Hepatic stellate cell (primary cell): ENCODE results near the gene NECAP2.
"Not testable (repeated sequence)": the region's sequence is repeated elsewhere in the genome, so short reads cannot be mapped to it uniquely, and the experiment has no call there.

Source experiments
- DNase-seq: peaks from one replicate; pipeline ENCODE4 v3.0.0; 2011; ENCODE audit warnings: low spot score

The NECAP2 gene

DNA sequence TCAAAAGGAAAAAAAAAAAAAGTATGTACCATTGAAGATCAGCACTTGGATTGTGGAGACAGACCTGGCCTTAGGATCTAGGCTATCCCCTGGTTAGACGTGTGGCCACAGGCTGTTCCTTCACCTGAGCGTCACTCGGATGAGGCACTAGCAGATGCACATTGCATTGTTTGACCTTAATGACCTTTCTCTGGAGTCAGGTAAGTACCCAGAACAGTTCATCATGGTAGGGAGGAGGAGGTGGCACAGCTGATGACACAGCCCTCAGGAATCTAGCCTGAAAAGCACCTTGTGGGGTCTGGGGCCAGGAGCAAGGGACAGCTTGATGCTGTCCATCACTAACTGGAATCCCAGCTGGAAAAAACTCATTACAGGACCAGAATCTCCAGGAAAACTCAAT, 21.2 kb downstream of the NECAP2 start:
- no peak for DNase-seq

DNA sequence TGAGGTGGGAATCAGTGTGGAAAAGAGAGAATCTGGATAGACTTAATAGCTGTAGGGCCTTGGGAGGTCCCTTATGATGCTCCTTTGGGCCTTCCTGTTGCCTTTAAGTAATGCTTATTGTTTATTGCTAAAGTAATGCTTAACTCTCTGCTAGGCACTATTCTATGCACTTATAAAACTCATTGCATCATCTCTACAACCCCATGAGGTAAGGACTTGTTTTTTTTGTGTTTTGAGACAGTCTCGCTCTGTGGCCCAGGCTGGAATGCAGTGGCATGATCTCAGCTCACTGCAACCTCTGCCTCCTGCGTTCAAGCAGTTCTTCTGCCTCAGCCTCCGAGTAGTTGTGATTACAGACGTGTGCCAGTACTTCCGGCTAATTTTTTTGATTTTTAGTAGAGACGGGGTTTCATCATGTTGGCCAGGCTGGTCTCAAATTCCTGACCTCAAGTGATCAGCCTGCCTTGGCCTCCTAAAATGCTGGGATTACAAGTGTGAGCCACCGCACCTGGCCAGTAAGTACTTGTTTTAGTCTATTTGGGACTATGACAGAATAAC, 22.3 kb downstream of the NECAP2 start:
- DNase-seq: no peak

DNA sequence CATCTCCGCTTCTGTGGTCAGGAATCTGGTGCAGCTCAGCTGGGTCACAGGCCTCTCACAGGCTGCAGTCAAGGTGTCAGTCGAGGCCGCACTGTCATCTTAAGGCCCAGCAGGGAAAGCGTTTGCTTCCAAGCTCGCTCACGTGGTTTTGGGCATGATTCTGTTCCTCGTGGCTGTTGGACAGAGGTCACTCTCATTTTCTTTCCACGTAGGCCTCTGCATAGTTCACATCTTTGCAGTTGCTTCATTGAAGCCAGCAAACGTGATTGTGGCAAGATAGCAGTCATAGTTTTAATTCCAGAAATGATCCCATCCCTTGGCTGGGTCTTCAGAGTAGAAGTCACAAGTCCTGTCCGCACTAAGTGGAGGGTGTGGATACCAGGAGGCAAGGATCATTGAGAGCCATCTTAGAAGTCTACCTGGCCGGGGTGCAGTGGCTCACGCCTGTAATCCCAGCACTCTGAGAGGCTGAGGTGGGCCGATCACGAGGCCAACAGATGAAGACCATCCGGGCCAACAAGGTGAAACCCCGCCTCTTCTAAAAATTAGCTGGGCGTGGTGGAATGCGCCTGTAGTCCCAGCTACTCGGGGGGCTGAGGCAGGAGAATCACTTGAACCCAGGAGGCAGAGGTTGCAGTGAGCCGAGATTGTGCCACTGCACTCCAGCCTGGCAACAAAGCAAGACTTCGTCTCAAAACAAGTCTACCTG, 24.5 kb downstream of the NECAP2 start:
- no peak for DNase-seq

DNA sequence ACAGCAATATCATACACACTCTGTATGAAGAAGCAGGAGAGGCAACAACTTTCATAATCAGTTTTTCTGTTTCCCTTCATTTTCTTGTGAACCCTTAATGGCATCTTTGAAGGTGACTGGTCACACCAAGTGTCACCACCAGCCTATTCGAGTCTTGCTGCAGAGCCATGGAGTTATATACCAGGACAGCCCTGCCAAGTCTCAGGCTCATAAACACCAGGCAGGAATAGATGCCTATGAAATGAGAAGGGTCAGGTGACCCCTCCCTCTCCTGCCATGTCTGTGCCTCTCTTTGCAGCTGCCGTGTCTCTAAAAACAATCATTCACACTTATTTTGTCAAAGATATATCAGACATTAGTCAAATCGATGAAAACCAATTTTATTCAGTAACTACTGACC, 28.0 kb downstream of the NECAP2 start:
- no peak for DNase-seq

DNA sequence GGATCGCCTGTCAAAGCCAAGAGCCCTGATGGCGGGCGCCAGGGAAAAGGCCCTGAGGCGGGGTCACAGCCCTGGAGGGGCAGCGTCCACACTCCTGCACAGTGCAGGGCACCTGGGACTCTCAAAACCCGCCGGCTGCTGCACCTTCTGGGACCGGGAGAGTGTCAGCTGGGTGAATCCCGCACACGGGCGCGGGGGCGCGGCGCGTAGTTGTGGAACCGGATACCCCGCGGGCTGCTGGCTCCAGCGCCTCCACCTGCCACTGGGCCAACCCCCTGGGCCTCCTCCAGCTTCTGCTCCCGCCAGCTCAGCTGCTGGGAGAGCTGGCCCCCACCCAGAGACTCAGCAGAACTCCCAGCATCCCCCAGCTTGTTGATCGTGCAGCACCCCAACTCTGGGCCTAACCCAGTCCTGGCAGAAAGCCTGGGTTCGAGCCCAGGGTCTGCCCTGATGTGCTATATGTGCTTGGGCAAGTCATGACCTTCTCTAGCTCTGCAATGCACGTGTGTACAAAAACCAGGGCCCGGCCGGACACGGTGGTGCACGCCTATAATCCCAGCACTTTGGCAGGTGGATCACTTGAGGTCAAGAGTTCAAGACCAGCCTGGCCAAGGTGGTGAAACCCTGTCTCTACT, 33.8 kb downstream of the NECAP2 start:
- no peak for DNase-seq

DNA sequence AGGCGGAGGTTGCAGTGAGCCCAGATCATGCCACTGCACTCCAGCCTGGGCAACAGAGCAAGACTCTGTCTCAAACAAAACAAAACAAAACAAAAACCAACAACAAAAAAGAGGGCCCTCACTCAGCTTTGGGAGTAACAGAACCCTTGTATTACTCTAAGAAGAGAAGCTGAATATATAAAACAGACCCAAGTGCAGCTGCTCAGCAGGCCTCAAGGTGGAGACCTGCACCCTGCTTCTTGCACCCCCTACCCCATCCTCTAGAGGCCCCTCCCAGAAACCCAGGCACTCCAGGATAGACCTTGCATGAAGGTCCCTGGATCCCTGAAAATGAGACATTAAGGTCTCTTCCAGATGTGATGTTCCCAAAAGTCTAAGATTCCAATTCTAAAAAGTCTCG, 34.4 kb downstream of the NECAP2 start:
- DNase-seq: not testable (repeated sequence)

DNA sequence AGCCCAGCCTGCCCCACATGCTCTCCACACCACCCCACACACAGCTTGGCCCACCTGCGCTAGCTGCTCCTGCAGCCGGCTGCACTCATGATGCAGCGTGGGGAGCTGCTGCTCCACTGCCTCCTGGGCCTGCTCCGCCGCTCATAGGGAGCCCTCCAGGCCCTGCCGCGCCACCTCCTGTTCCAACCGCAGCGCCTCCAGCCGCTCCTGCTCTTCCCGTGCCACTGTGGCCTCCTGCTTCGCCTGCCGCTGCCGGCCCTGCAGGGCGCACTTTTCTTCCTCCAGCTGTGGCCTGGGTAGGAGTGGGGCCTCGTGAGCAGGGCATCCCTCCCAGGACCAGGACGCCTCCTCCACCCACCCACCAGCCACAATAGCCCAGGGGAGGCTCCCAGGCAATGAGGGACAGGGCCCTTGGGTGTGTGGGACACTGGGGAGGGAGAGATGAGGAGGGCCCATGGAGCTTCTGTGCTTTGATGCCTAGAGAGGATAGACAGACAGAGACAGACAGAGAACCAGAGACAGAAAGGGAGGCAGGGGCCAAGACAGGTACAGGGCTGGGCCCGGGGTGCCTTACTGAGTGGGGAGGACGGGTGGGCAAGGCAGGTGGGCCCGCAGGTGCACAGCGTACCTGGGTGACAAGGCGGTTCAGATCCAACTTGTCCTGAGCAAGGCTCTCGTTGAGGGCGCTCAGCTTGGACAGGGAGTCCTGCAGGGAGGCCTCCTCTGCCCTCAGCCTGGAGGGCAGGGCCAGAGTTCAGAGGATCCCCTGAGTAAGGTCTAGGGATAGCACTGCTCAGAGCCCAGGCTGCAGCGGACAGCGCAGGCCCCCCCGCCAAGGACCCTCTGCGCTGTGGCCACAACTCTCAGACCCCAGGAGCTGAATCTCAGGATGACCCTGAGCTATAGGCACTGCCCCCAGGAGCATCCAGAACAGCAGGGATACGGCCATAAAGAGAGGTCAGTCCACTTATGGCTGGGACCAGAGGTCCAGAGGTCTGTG, 35.5 kb downstream of the NECAP2 start:
- not testable (repeated sequence) for DNase-seq

DNA sequence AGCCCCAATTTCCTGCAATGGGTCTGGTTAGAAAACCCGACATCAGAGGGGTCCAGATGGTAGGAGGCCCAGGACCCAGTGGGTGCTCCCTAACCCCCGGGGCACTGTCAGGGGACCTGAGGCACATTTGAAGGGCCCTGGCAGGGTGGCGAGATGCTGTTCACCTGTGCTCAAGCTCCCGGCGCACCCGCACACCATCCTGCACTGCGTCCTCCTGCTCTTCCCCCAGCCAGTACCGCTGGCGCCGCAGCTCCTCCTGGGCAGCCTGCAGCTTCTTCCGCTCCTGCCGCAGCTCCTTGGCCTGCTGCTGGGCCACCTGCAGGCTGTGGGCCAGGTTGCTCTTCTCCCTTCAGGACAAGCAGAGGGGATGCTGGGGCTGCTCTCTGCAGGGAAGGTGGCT, 37.6 kb downstream of the NECAP2 start:
- DNase-seq: no peak

DNA sequence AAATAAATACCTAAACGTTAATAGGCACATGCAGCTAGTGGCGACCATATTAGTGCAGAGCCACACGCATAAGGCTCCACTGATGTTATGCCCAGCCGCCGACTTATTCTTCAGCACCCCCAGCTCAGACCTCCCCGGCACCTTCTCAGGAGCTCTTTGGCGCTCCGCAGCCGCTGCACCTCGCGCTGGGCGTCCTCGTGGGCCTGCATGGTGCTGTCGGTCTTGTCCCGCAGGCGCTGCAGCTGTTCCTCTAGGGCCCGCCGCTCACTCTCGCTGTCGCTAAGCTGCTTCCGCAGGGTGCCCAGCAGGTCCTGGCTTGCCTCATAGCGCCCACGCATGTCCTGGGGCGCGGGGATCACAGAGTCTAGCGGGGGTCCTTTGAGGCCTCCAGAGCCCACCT, 42.6 kb downstream of the NECAP2 start:
- DNase-seq: not testable (repeated sequence)

DNA sequence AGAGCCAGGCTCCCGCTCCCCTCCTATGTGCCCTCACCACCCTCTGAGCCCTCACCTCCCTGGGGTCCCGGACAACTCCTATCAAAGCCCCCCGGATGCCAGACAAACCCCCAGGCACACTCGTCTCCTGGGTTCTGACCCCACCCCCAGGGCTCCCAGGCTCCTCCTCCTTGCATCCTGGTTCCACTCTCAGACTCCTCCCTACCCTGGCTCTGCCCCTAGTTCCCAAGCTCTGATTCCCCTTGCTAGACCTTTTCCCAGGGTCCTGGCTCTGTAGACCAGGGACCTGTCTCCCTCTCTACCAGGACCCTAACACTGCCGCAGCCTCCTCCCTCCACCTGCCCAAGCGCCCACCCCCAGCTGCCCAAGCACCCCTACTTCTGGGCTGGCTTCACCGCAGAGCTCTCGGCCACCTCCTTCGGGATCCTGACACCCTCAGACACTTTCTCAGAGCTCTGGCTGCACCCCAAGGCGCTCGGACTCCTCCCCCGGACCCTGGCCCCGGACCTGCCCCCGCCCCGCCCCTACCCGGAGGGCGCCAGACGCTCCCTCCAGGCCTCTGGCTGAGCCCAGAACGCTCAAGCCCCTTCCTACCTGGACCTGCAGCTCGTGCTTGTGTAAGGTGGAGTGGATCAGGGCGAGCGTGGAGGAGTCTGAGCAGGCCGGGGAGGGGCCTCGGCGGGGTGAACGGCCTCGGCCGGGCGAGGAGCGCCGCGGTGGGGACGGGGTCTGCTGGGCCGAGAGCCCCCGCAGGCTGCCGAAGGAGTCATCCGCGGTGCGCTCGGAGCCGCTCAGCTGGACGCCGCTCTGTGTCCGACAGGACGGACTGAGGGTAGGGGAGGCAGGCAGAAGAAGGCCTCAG, 43.3 kb downstream of the NECAP2 start:
- DNase-seq: not testable (repeated sequence)

DNA sequence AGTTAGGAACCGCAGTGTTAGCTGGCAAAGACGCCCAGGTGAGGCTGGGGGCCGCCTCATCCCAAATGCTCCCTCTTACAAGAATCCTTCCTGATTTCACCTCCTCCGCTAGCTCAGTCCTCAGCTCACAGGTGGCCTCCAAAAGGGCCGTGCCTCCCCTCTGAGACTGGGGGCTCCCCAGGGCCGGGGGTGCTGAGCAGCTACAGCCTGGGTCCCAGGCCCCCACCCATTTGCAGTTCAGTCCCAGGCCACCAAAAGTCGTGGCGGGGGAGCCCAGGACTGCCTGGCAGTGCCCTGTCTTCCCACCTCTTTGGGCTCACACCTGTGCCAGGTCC, 43.9 kb downstream of the NECAP2 start:
- no peak for DNase-seq

DNA sequence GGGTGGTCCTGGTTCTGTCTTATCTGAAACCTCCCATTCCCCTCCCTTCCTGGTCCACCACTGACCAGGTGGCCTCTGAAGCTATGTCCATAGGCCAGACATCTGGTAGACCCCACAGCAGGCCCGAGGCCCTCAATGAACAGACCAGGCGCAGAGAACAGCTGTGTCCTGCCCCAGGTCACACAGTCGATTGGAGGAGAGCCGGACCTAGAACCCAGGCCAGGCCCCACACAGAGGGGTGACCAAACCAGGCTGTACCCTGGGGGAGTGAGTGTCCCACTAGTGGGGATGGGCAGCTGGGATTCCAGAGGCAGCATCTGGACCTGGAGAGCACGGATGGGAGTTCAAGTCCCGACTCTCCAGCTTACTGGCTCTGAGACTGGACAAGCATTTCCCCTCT, 44.4 kb downstream of the NECAP2 start:
- no peak for DNase-seq

DNA sequence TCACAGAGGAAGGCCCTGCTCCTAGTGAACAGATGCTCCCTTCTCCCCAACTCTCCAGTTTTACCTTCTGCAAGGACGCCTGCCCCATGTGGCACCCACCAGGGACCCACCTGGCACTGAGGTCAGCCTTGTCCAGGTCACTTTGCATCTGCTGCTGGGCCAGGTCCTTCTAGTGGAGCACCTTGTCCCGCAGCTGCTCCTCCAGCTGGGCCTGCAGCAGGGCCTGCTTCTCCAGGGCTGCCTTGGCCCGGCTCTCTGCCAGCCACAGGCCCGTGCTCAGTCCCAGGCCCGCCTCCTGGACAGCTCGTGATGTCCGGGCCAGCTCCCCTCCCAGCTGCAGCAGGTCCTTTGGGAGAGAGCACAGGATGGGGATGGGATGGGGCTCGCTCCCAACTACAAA, 45.8 kb downstream of the NECAP2 start:
- not testable (repeated sequence) for DNase-seq

DNA sequence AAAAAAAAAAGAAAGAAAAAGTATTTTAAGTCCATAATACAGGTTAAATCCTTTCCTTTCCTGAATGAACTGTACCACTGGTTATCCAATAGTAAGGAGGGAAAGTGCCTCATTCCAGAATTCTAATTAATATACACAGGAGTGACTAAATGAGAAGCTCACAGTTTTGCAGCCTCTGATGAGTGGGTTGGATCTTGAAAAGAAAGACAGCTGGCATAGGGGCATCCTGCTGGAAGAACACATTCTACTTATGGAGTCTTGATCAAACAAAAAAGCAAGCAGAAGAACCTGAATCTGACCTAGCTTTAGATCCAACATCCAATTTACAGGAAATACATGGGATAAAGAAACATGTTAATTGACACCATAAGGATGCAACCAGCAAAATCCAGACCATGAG, 46.5 kb downstream of the NECAP2 start:
- DNase-seq: not testable (repeated sequence)

DNA sequence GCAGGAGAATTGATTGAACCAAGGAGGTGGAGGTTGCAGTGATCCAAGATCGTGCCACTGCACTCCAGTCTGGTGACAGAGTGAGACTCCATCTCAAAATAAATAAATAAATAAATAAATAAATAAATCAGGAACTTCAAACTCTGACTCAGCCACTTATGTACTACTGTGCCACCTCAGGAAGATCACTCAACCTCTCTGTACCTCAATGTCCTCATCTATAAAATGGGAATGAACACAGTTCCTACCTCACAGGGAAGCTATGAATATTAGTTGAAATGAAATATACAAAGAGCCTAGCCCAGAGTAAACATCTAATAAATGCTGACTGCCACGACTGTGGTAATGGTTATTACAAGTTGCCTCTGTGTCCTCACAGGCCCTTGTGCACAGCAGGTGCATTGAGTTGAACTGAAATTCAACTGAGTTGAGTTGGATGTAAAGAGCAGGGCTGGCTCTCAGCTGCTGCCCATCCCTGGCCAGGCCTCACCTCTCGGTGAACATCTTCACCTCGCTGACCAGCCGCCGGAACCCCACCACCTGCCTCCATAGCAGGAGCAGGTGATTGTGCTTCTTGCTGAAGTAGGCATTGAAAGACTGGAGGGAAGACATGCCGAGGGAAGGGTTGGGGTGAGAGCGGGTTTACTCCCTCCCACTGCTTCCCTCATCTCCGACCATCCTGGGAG, 48.8 kb downstream of the NECAP2 start:
- DNase-seq: not testable (repeated sequence)

DNA sequence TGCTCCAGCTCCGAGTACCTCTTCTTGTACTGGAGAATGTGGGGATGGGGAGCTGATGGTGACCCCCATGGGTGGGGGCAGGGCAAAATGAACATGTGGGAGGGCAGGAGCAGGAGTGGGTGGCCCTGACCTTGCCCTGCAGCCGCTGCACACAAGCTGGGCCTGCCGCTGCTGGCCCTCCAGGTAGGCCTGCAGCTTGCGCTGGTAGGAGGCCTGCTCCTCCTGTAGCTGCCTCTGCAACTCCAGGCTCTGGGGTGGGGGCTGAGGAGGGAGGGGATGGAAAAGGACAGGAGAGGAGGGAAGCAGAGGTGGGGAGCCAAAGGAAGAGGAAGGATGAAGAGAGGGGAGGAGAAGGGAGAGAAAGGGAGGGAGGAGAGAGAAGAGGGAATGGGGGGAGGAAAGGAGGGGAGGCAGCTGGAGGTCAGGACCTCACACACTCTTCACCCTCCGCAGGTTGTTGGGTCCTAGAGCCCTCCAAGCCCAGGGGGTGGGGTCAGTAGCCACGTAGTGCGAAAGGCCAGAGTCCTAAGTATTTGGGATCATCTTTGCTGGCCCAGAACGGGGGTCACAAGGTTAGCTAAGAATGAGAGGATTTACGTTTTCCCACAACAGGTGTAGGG, 50.6 kb downstream of the NECAP2 start:
- no peak for DNase-seq

DNA sequence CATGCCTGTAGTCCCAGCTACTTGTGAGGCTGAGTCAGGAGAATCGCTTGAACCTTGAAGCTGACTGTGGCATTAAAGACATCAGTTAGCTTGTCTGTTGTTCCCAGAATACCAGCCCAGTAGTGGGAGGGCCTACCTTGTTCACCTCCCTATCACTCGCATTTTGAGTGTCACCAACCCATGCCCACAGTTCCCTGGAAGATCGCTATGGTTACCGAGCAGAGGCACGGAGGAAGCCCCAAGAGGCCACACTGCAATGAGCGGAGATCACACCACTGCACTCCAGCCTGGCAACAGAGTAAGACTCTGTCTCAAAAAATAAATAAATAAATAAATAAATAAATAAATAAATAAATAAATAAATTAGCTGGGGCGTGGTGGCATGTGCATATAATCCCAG, 52.4 kb downstream of the NECAP2 start:
- DNase-seq: not testable (repeated sequence)

DNA sequence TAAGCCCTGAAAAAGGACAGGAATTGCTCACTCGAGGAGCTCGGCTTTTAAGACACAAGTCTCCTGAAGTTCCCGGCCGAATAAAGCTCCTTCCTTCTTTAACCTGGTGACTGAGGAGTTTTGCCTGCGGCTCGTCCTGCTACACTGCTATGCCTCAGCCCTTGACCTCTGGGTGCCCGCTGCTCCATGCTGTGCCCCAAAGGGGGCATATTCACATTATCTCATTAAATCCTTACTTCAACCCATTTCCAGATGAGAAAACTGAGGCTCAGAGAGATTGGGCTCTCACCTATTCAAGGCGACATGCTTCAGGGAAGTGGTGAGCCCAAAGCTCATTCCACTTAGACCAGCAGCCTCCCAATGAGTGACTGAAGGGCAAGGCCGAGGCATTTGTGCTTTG, 53.2 kb downstream of the NECAP2 start:
- DNase-seq: not testable (repeated sequence)

DNA sequence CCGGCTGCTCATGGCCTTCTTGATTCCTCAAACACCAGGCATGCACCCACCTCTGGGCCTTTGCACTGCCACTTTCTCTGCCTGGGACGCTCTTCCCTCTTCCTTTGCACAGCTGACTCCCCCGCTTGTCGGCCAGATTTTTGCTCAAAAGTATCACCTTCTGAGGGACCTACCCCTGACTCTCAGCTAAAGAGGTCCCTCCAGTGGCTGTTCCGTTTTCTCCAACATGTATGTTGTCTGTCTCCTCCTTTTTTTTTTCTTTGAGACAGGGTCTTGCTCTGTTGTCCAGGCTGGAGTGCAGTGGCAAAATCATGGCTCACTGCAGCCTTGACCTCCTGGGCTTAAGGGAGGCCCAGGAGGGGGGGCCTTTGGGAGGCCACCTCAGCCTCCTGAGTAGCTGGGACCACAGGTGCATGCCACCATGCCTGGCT, 57.0 kb downstream of the NECAP2 start:
- DNase-seq: not testable (repeated sequence)

DNA sequence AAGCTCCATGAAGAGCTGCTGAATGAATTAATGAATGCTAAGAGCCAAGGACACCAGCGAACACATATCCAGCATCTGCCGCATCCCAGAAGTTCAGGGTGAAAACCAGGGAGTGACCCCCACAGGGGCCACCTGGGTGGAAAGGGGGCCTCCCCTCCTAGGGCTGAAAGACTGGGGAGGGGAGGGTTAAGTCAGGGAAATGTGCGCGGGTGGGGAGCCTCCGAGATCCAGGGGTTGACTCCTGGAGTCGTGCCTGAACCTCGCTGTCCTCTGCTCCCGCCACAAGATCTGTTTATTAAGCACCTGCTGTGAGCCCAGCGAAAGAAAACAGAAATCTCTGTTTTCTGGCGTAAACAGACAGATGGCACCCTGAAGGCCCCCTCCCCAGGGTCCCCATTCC, 57.5 kb downstream of the NECAP2 start:
- DNase-seq: not testable (repeated sequence)
